KMS-11 (cell line): ENCODE results near the gene IFI27.

Source experiments
- H2AFZ ChIP-seq: fragments of 200-600 bp; sonication (generic); 2 replicates; pipeline ENCODE4 v1.6.1; 2016; ENCODE audit warnings: antibody characterized with exemption, mixed run types, low read depth
- H3K27ac ChIP-seq: fragments of 200-600 bp; sonication (generic); 2 replicates; pipeline ENCODE4 v1.6.1; 2016; ENCODE audit warnings: mild to moderate bottlenecking, mixed run types
- H3K27me3 ChIP-seq: fragments of 200-600 bp; sonication (generic); 2 replicates; pipeline ENCODE4 v1.6.1; 2017; ENCODE audit warnings: mild to moderate bottlenecking, low read depth, mixed run types, moderate library complexity; ENCODE audit not compliant: insufficient read depth
- H3K36me3 ChIP-seq: fragments of 200-600 bp; sonication (generic); 2 replicates; pipeline ENCODE4 v1.6.1; 2017; ENCODE audit warnings: mild to moderate bottlenecking, mixed run types; ENCODE audit not compliant: insufficient read depth
- H3K4me1 ChIP-seq: fragments of 200-600 bp; sonication (generic); 2 replicates; pipeline ENCODE4 v1.6.1; 2016; ENCODE audit warnings: mild to moderate bottlenecking, low read depth, mixed run types; ENCODE audit not compliant: poor library complexity, severe bottlenecking
- H3K4me2 ChIP-seq: fragments of 200-600 bp; sonication (generic); 2 replicates; pipeline ENCODE4 v1.7.0; 2016; ENCODE audit warnings: mild to moderate bottlenecking, mixed run types
- H3K4me3 ChIP-seq: fragments of 200-600 bp; sonication (generic); IDR thresholded peaks from 2 replicates; pipeline ENCODE4 v1.6.1; 2017; ENCODE audit warnings: low read depth, low read length, mixed read lengths; ENCODE audit not compliant: insufficient read depth
- H3K79me2 ChIP-seq: fragments of 200-600 bp; sonication (generic); 2 replicates; pipeline ENCODE4 v1.6.1; 2016; ENCODE audit warnings: low read depth, mixed run types; ENCODE audit not compliant: insufficient read depth
- H3K9ac ChIP-seq: fragments of 200-600 bp; sonication (generic); 2 replicates; pipeline ENCODE4 v1.6.1; 2016; ENCODE audit warnings: mild to moderate bottlenecking, mixed run types
- H4K20me1 ChIP-seq: fragments of 200-600 bp; sonication (generic); 2 replicates; pipeline ENCODE4 v1.6.1; 2016; ENCODE audit warnings: mild to moderate bottlenecking, mixed run types; ENCODE audit not compliant: insufficient read depth
- CTCF ChIP-seq: fragments of 200-600 bp; sonication (generic); conservative IDR thresholded peaks from 2 replicates; pipeline ENCODE4 v1.6.1; 2017; ENCODE audit warnings: low read depth, mild to moderate bottlenecking, antibody characterized with exemption, low read length, moderate library complexity, mixed read lengths

Gene IFI27

GRCh38 chr14:94165744-94166143, 55.2 kb downstream of the IFI27 start:
- Histone ChIP-seq H2AFZ (no peak overlapping the region), H3K9ac (no peak overlapping the region), H3K36me3 (no peaks in the 10 kb centered on the region), H3K27ac (no peak overlapping the region), H3K4me2 (no peak overlapping the region), H3K27me3 (no peaks in the 10 kb centered on the region), H3K4me3 (no peak overlapping the region), H3K79me2 (no peaks in the 10 kb centered on the region), H4K20me1 (no peaks in the 10 kb centered on the region), H3K4me1 (no peaks in the 10 kb centered on the region)
- no peak for TF ChIP-seq CTCF
